Esophagus muscularis mucosa (tissue), 4 donors: ENCODE data around the gene HDDC2. TPM values are rescaled to one million over a fixed set of nuclear protein-coding genes. Genes with fewer than 3 reads are reported as not detected.

Experiments
- DNase-seq: peaks from one replicate; pipeline ENCODE4 v3.0.0-alpha.2; 2017; ENCODE audit errors: extremely low spot score
- H3K27ac ChIP-seq, 4 donors: fragments of 200-600 bp; sonication (generic); replicated peaks in 1 of 4; 1 replicate in 3 of 4; 2 replicates in 1 of 4; pipeline ENCODE4 v1.5.1; 2016 to 2019; ENCODE audit warnings: mild to moderate bottlenecking in 1 of 4
- H3K27me3 ChIP-seq, 4 donors: fragments of 200-600 bp; sonication (generic); one replicate each; pipeline versions ENCODE4 v1.5.1 to v1.6.0; 2016 to 2019
- H3K36me3 ChIP-seq, 4 donors: fragments of 200-600 bp; sonication (generic); one replicate each; pipeline ENCODE4 v1.5.1; 2016 to 2019
- H3K4me1 ChIP-seq, 4 donors: fragments of 200-600 bp; sonication (generic); one replicate each; pipeline ENCODE4 v1.5.1; 2016 to 2019
- H3K4me3 ChIP-seq, 4 donors: fragments of 200-600 bp; sonication (generic); 1 replicate in 2 of 4; 2 replicates in 2 of 4; pipeline ENCODE4 v1.5.1; 2016 to 2019; ENCODE audit warnings: mild to moderate bottlenecking in 4 of 4, moderate library complexity in 1 of 4
- H3K9me3 ChIP-seq, 4 donors: fragments of 200-600 bp; sonication (generic); 1 replicate in 3 of 4; 2 replicates in 1 of 4; pipeline ENCODE4 v1.5.1; 2016 to 2019
- EP300 ChIP-seq: sonication (generic); formaldehyde crosslinking; IDR thresholded peaks from one replicate; pipeline ENCODE4 v1.6.1; 2017; ENCODE audit warnings: antibody characterized with exemption
- POLR2A ChIP-seq: fragments of 450-650 bp; IDR thresholded peaks from one replicate; pipeline ENCODE4 v1.6.1; 2017; ENCODE audit warnings: antibody characterized with exemption, moderate library complexity, mild to moderate bottlenecking, low read depth
- POLR2AphosphoS5 ChIP-seq, 2 donors: sonication (generic); formaldehyde crosslinking; IDR thresholded peaks; one replicate each; pipeline ENCODE4 v1.6.1; 2017; ENCODE audit warnings: antibody characterized with exemption in 2 of 2
- WGBS: methylation state at CpG from one replicate; pipeline ENCODE4 v1.1.5; 2018; 5-methylcytosine and 5-hydroxymethylcytosine counted together
- intact Hi-C: fragments of 100-400 bp; cut with DNase I; formaldehyde crosslinking; loops from one replicate; pipeline ENCODE4 v1.15.1; 2023
- total RNA-seq, 4 donors: library from RNA; depleted of rRNA; stranded (reverse); fragments of >200 nt; gene quantifications; one replicate each; pipeline versions ENCODE4 v1.1.0 to v1.2.1, GENCODE V29; 2016
- TF ChIP-seq, protein P1 (sequence below), 3 experiments: fragments of 200-600 bp in 2 of 3; fragments of 450-650 bp in 1 of 3; sonication (generic) in 2 of 3; IDR thresholded peaks; one replicate each; pipeline ENCODE4 v1.5.1; 2017 to 2019; ENCODE audit warnings: antibody characterized with exemption in 3 of 3, mild to moderate bottlenecking in 2 of 3, moderate library complexity in 1 of 3

The HDDC2 gene
- total RNA-seq, 4 donors from 2014 or later, result 29.6 to 47.7 (median 38.4) TPM

GRCh38 chr6:125332664-125333063 lies 30.9 kb upstream of the HDDC2 start:
- TF ChIP-seq EP300 (no peak), POLR2A (no peak), POLR2AphosphoS5 (IDR thresholded peaks at IDR 0.05) (no peak)
- TF ChIP-seq, protein P1, sequence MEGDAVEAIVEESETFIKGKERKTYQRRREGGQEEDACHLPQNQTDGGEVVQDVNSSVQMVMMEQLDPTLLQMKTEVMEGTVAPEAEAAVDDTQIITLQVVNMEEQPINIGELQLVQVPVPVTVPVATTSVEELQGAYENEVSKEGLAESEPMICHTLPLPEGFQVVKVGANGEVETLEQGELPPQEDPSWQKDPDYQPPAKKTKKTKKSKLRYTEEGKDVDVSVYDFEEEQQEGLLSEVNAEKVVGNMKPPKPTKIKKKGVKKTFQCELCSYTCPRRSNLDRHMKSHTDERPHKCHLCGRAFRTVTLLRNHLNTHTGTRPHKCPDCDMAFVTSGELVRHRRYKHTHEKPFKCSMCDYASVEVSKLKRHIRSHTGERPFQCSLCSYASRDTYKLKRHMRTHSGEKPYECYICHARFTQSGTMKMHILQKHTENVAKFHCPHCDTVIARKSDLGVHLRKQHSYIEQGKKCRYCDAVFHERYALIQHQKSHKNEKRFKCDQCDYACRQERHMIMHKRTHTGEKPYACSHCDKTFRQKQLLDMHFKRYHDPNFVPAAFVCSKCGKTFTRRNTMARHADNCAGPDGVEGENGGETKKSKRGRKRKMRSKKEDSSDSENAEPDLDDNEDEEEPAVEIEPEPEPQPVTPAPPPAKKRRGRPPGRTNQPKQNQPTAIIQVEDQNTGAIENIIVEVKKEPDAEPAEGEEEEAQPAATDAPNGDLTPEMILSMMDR (IDR thresholded peaks at IDR 0.05), result no peak
- no peak for DNase-seq
- intact Hi-C loops, result no loop called here
- Histone ChIP-seq H3K27me3 (no peaks in the 10 kb centered on the region), H3K27ac (no peak overlapping the region), H3K9me3 (no peaks in the 10 kb centered on the region), H3K4me1 (no peaks in the 10 kb centered on the region), H3K36me3 (no peaks in the 10 kb centered on the region), H3K4me3 (no peak overlapping the region)
- 84% methylated on average over 1 of the region's 1 CpG for WGBS

GRCh38 chr6:125325586-125325985 lies 23.8 kb upstream of the HDDC2 start:
- intact Hi-C loops, result no loop called here

GRCh38 chr6:125323376-125323775 lies 21.6 kb upstream of the HDDC2 start:
- Histone ChIP-seq H3K36me3 (no peaks in the 10 kb centered on the region), H3K9me3 (no peaks in the 10 kb centered on the region), H3K4me3 (no peak overlapping the region), H3K27ac (no peak overlapping the region), H3K27me3 (no peaks in the 10 kb centered on the region), H3K4me1 (no peaks in the 10 kb centered on the region)
- WGBS, result 80% methylated on average over 2 of the region's 2 CpGs
- TF ChIP-seq POLR2AphosphoS5 (IDR thresholded peaks at IDR 0.05) (no peak), POLR2A (no peak), EP300 (no peak)
- TF ChIP-seq, protein P1 (IDR thresholded peaks at IDR 0.05), result no peak
- intact Hi-C loops, result no loop called here
- DNase-seq, result no peak

More at GRCh38 chr6:125325586-125325985, 23.8 kb upstream of the HDDC2 start:
- no peak for TF ChIP-seq POLR2AphosphoS5 (IDR thresholded peaks at IDR 0.05)
- H3K36me3 ChIP-seq, result no peaks in the 10 kb centered on the region
- no peaks in the 10 kb centered on the region for H3K9me3 ChIP-seq
- no peaks in the 10 kb centered on the region for H3K27me3 ChIP-seq
- H3K4me1 ChIP-seq, result no peaks in the 10 kb centered on the region
- H3K27ac ChIP-seq, result no peak overlapping the region
- no peak for DNase-seq
- H3K4me3 ChIP-seq, result no peak overlapping the region
- WGBS, result 76% methylated on average over 2 of the region's 2 CpGs

DNA sequence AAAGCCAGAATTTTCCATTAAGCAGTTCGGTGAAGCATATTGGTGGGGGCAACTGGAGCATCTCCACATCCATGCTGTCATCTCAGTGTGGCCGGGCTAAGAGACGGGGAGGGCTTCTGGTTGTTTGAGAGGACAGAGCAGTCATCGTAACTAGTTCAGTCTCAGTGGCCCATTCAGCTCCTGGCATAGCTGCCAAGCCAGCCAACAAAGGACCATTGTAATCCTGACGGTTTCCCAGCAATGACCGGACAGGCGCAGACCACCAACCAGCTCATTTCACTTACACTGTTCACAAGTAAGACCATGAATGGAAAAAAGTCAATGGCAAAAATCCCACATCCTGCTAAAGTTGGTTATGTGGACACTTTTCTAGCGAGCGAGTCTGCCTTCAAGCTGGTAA lies 14.9 kb upstream of the HDDC2 start:
- TF ChIP-seq EP300 (no peak), POLR2AphosphoS5 (IDR thresholded peaks at IDR 0.05) (no peak), POLR2A (no peak)
- TF ChIP-seq, protein P1 (IDR thresholded peaks at IDR 0.05), result no peak
- Histone ChIP-seq H3K9me3 (no peaks in the 10 kb centered on the region), H3K4me1 (no peaks in the 10 kb centered on the region), H3K4me3 (no peak overlapping the region), H3K27me3 (peaks cover 0 to 4% (median 0%) of the 10 kb centered on the region in 4 donors), H3K27ac (no peak overlapping the region), H3K36me3 (no peaks in the 10 kb centered on the region)
- intact Hi-C loops, result no loop called here
- 92% methylated on average over 9 of the region's 9 CpGs for WGBS
- no peak for DNase-seq

- intact Hi-C loops, result no loop called here
- H3K27me3 ChIP-seq, result peaks cover 0 to 4% (median 0%) of the 10 kb centered on the region in 4 donors
- no peak overlapping the region for H3K27ac ChIP-seq
- H3K4me3 ChIP-seq, result no peak overlapping the region
- no peak for TF ChIP-seq POLR2A
- TF ChIP-seq, protein P1 (IDR thresholded peaks at IDR 0.05), result no peak
- no peak for TF ChIP-seq POLR2AphosphoS5 (IDR thresholded peaks at IDR 0.05)
- no peak for TF ChIP-seq EP300
- no peaks in the 10 kb centered on the region for H3K9me3 ChIP-seq
- H3K4me1 ChIP-seq, result peaks cover 0 to 6% (median 1%) of the 10 kb centered on the region in 4 donors
- 92% methylated on average over 5 of the region's 5 CpGs for WGBS
- H3K36me3 ChIP-seq, result no peaks in the 10 kb centered on the region
- no peak for DNase-seq
Observed at GRCh38 chr6:125315548-125315947, 13.8 kb upstream of the HDDC2 start.
